HG02981 (cell line): ENCODE data around the gene PSMD14.
"Not testable (repeated sequence)": the region's sequence is repeated elsewhere in the genome, so short reads cannot be mapped to it uniquely, and the experiment has no call there.

ENCODE experiments used
- ATAC-seq: cut with Tn5 transposase; IDR thresholded peaks from one replicate; pipeline ENCODE4 v1.9.1; 2021; ENCODE audit warnings: mild to moderate bottlenecking, moderate library complexity; ENCODE audit not compliant: unreplicated experiment

PSMD14 gene

GRCh38 chr2:161308178-161308955, at the start of gene PSMD14:
PSMD14 (plus strand) TSS chr2:161308425; CDS start chr2:161318826, 10,401 bp downstream.
- ATAC-seq: peak; percentile 97

- no peak for ATAC-seq
Observed at GRCh38 chr2:161265874-161266273, 42.4 kb upstream of the PSMD14 start.

GRCh38 chr2:161269111-161269510, 39.1 kb upstream of the PSMD14 start:
- ATAC-seq: no peak

- ATAC-seq: peak; percentile 72
Observed at GRCh38 chr2:161273038-161273760, 35.0 kb upstream of the PSMD14 start.

GRCh38 chr2:161278564-161279229, 29.5 kb upstream of the PSMD14 start:
- not testable (repeated sequence) for ATAC-seq

GRCh38 chr2:161279230-161279815, 28.9 kb upstream of the PSMD14 start:
- not testable (repeated sequence) for ATAC-seq

GRCh38 chr2:161280906-161281323, 27.3 kb upstream of the PSMD14 start:
- not testable (repeated sequence) for ATAC-seq

- ATAC-seq: not testable (repeated sequence)
Observed at GRCh38 chr2:161281615-161282310, 26.5 kb upstream of the PSMD14 start.

- not testable (repeated sequence) for ATAC-seq
Observed at GRCh38 chr2:161282311-161282644, 25.9 kb upstream of the PSMD14 start.

GRCh38 chr2:161283926-161284325, 24.3 kb upstream of the PSMD14 start:
- ATAC-seq: no peak

GRCh38 chr2:161303535-161304050, 4.6 kb upstream of the PSMD14 start:
- ATAC-seq: no peak

- ATAC-seq: no peak
Observed at GRCh38 chr2:161306919-161307318, 1.3 kb upstream of the PSMD14 start.

- no peak for ATAC-seq
Observed at GRCh38 chr2:161307676-161308075, 549 bp upstream of the PSMD14 start.

GRCh38 chr2:161312996-161313395, 4.8 kb downstream of the PSMD14 start:
- ATAC-seq: no peak

- ATAC-seq: no peak
Observed at GRCh38 chr2:161315380-161315779, 7.2 kb downstream of the PSMD14 start.

GRCh38 chr2:161316701-161317100, 8.5 kb downstream of the PSMD14 start:
- no peak for ATAC-seq

- no peak for ATAC-seq
Observed at GRCh38 chr2:161321944-161322648, 13.9 kb downstream of the PSMD14 start.

GRCh38 chr2:161324876-161325275, 16.7 kb downstream of the PSMD14 start:
- ATAC-seq: no peak

GRCh38 chr2:161327582-161327981, 19.4 kb downstream of the PSMD14 start:
- no peak for ATAC-seq
